IPS-15b (cell line): ENCODE data around the gene MYOF.
"Not testable (repeated sequence)": the region's sequence is repeated elsewhere in the genome, so short reads cannot be mapped to it uniquely, and the experiment has no call there.

Experiments
- H3K27me3 ChIP-seq: one replicate; pipeline ENCODE4 v1.6.1; 2013; ENCODE audit warnings: low read length; ENCODE audit not compliant: control insufficient read depth, insufficient read depth
- H3K36me3 ChIP-seq: one replicate; pipeline ENCODE4 v1.6.1; 2013; ENCODE audit warnings: low read length; ENCODE audit not compliant: control insufficient read depth, insufficient read depth
- H3K4me1 ChIP-seq: one replicate; pipeline ENCODE4 v1.6.1; 2013; ENCODE audit warnings: mild to moderate bottlenecking, low read length; ENCODE audit not compliant: control insufficient read depth, insufficient read depth
- H3K4me3 ChIP-seq: one replicate; pipeline ENCODE4 v1.5.1; 2013; ENCODE audit warnings: low read depth, low read length
- H3K9ac ChIP-seq: one replicate; pipeline ENCODE4 v1.6.1; 2013; ENCODE audit warnings: low read depth, mild to moderate bottlenecking, low read length
- H3K9me3 ChIP-seq: one replicate; pipeline ENCODE4 v1.6.1; 2013; ENCODE audit warnings: mild to moderate bottlenecking, low read length; ENCODE audit not compliant: control insufficient read depth, insufficient read depth

MYOF gene

DNA sequence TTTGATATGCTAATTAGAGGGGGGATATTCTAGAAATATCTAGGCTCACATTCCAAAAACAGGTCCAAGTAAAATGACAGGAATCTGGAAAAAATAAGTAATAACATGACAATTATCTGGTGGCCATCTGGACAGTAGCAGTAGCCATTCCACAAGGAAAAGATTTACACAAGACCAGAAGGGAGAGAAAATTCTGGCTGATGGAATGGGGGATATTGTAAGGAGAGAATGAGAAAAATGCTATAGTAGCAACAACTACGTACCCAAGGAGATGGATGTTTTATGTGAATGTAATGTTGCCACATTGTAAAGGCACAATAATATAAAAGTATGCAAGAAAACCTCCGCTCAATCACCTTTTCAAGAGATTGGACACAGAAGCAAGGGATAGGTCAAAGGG is 5.4 kb downstream of the MYOF start:
- peaks cover 3% of the 10 kb centered on the region for H3K27me3 ChIP-seq
- no peaks in the 10 kb centered on the region for H3K36me3 ChIP-seq
- no peaks in the 10 kb centered on the region for H3K9me3 ChIP-seq
- no peak overlapping the region for H3K9ac ChIP-seq
- peaks cover 8% of the 10 kb centered on the region for H3K4me1 ChIP-seq
- H3K4me3 ChIP-seq = no peak overlapping the region

DNA sequence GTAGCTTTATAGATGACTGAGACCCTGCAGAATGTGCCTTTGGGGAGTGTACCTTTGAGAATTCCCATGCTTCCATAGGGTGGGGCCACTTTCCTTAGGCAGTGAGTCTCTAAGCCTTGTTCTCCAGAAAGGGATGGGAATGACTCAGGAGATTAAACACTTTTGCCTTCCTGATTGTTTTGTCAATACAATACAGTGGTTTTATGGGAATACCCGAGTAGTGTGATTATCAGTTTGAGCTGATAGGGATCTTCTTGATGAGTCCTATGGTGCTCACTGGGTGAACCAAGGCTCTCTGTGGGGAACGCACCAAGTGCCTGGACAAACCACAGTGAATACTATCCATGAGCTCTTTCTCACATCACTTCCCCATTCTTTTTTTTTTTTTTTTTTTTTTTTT is 6.3 kb downstream of the MYOF start:
- no peak overlapping the region for H3K9ac ChIP-seq
- no peaks in the 10 kb centered on the region for H3K27me3 ChIP-seq
- peaks cover 9% of the 10 kb centered on the region for H3K4me1 ChIP-seq
- H3K36me3 ChIP-seq = no peaks in the 10 kb centered on the region
- no peak overlapping the region for H3K4me3 ChIP-seq
- no peaks in the 10 kb centered on the region for H3K9me3 ChIP-seq

DNA sequence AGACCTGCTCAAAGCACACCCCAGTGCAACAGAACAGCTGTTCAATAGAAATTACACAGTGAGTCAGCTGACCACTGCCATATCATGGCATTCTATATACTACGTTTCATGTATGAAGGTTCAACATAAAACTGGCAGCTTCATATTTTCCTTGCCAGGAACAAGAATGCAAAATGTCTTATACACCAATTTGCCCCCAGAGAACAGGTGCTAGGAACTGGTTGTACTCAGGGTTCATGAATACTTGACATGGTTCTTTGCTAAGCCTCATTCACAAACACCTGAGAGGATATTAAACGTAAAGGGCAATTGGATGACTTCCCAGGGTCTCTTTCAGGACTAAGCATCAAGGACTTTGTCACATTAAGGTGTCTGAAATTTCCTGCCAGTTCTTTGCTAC is 6.9 kb downstream of the MYOF start:
- peaks cover 9% of the 10 kb centered on the region for H3K4me1 ChIP-seq
- H3K4me3 ChIP-seq = no peak overlapping the region
- no peaks in the 10 kb centered on the region for H3K27me3 ChIP-seq
- H3K9me3 ChIP-seq = no peaks in the 10 kb centered on the region
- H3K36me3 ChIP-seq = no peaks in the 10 kb centered on the region
- H3K9ac ChIP-seq = no peak overlapping the region

DNA sequence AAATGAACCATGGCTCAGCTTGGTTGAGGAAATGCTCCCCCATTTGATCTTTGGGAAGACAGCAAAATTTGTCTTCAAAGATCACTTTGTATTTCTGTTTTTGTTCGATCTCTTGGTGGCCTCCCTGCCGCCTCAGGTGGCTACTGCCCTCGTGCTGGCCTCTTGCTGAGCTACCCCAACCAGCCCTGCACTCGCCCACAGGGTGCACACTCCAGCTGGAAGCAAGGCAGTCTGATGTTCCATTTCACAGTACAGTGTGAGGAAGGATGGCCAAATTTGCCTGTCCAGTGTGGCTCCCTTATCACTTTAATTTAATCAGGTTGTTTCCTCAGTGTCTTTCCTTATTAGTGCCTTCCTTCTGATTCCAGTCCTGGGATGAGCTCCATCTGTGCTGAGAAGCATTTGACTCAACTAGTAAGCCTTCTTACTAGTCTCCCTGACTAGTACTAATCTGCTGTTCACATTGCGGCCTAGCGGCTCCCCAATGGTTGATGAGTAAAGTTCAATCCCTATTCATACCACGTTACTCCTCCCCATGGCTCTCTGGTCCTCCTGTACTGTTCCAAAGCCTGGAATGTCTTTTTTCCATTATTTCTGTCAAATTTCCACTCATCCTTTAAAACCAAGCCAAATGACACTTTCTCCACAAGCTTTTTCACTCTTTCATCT is 8.2 kb downstream of the MYOF start:
- H3K9ac ChIP-seq = no peak overlapping the region
- H3K9me3 ChIP-seq = no peaks in the 10 kb centered on the region
- H3K4me1 ChIP-seq = peaks cover 9% of the 10 kb centered on the region
- no peak overlapping the region for H3K4me3 ChIP-seq
- H3K36me3 ChIP-seq = no peaks in the 10 kb centered on the region
- H3K27me3 ChIP-seq = no peaks in the 10 kb centered on the region

DNA sequence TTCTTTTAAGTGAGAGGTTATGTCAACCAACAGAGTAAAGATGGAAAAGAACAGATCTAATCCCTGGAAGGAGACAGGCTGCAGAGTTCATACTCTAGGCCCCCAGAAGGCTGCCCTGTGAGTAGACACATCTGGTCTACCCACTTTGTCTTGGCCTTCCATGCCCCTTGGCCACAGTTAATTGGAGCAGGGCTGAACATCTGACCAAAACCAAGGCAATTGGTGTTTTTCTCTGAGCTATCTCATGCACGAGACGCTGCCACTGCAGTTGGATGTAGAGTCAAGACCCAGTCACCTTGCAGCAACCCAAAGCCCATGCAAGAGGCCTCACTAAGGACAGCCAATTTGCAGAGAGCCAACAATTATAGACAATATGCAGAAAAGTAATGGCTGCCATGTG is 9.0 kb downstream of the MYOF start:
- Histone ChIP-seq H3K4me3 (no peak overlapping the region), H3K36me3 (no peaks in the 10 kb centered on the region), H3K27me3 (no peaks in the 10 kb centered on the region), H3K9ac (no peak overlapping the region), H3K4me1 (peaks cover 9% of the 10 kb centered on the region), H3K9me3 (no peaks in the 10 kb centered on the region)

DNA sequence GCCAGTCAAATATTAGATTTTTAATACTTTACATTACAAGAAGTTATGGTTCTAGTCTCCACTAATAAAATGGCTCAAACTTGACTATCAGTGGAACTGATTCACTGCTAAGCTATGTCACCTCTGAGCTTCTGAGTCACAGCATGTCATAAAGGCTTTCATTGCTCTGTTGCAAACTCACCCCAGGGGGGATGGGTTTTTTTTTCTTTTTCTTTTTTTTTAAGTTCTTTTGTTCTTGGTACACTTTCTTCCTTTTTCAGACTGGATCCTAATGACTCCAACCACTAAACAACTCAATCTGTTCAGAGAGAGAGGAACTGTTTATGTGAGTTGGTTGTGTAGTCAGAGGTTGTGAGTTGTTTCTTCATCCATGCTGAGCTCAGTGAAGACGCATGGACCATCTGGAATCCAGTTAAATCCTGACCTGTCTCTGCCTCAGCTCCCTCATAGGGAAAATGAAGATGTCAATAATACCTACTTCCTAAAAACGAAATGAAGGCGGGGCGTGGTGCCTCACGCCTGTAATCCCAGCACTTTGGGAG is 11.0 kb downstream of the MYOF start:
- Histone ChIP-seq H3K4me3 (no peak overlapping the region), H3K27me3 (no peaks in the 10 kb centered on the region), H3K36me3 (no peaks in the 10 kb centered on the region), H3K9me3 (no peaks in the 10 kb centered on the region), H3K9ac (no peak overlapping the region), H3K4me1 (peaks cover 9% of the 10 kb centered on the region)

DNA sequence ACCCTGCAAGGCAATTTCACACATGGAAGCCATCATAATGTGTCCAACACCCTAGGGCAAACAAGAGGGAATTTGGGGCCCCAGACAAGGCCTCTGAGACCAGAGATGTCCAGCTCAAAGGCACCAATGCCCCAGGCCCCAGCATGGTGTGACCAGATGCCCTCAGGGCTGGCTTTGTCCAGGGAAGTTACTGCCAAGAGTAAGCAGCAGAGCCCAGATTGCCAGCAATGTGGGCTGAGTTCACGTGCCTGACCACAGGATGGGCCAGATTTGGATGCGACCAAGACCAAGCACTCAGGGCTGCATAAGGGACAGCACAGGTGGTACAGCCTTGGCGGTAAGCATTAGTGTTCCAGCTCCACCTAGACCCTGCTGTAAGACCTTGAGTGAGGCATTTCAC is 12.7 kb downstream of the MYOF start:
- peaks cover 7% of the 10 kb centered on the region for H3K4me1 ChIP-seq
- no peaks in the 10 kb centered on the region for H3K27me3 ChIP-seq
- H3K9ac ChIP-seq = no peak overlapping the region

DNA sequence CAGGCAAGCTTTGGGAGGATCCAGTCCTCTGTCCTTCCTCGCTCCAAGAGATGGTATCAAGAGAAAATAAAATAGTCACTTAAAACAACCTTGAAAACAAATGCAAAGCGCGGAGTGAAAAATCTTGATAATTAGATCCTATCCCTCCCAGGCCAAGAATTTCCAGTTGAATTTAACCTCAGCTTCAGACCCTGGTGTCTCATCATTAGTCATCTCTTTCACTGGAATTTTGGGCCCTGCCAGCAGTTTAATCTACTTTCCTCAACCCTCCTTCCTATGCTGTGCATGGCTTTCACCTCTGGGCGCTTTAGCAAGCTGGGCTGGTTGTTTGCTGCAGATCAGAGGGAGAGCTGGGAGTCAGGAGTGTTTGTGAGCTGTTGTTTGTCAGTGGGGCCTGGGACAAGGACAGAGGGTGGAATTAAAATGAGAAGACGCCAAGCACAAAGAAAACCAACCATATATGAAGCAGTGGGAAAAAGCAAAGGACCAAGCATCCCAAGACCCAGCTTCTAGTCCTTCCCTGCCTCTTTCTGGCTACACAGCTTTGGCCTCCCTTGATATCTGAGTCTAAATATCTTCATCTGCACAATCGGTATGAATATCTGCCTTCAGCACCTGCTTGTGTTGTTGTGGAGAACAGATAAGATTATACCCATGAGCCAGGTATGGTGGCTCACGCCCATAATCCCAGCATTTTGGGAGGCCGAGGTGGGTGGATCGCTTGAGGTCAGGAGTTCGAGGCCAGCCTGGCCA is 13.5 kb downstream of the MYOF start:
- Histone ChIP-seq H3K36me3 (no peaks in the 10 kb centered on the region), H3K4me1 (peaks cover 5% of the 10 kb centered on the region), H3K27me3 (no peaks in the 10 kb centered on the region), H3K4me3 (no peak overlapping the region), H3K9me3 (no peaks in the 10 kb centered on the region), H3K9ac (no peak overlapping the region)

More for the DNA sequence above, 12.7 kb downstream of the MYOF start:
- Histone ChIP-seq H3K4me3 (no peak overlapping the region), H3K36me3 (no peaks in the 10 kb centered on the region), H3K9me3 (no peaks in the 10 kb centered on the region)

DNA sequence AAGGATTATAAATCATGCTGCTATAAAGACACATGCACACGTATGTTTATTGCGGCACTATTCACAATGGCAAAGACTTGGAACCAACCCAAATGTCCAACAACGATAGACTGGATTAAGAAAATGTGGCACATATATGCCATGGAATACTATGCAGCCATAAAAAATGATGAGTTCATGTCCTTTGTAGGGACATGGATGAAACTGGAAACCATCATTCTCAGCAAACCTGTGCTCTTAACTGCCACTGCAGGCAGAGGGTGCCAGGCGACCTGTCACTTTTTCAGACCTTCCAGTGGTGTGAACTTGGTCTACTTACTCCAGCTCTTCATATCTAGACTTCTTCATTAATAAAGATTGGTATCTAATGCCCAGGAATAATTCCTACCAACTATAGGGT is 14.5 kb downstream of the MYOF start:
- not testable (repeated sequence) for H3K9me3 ChIP-seq, H3K4me3 ChIP-seq, H3K9ac ChIP-seq, H3K27me3 ChIP-seq, H3K36me3 ChIP-seq, H3K4me1 ChIP-seq

DNA sequence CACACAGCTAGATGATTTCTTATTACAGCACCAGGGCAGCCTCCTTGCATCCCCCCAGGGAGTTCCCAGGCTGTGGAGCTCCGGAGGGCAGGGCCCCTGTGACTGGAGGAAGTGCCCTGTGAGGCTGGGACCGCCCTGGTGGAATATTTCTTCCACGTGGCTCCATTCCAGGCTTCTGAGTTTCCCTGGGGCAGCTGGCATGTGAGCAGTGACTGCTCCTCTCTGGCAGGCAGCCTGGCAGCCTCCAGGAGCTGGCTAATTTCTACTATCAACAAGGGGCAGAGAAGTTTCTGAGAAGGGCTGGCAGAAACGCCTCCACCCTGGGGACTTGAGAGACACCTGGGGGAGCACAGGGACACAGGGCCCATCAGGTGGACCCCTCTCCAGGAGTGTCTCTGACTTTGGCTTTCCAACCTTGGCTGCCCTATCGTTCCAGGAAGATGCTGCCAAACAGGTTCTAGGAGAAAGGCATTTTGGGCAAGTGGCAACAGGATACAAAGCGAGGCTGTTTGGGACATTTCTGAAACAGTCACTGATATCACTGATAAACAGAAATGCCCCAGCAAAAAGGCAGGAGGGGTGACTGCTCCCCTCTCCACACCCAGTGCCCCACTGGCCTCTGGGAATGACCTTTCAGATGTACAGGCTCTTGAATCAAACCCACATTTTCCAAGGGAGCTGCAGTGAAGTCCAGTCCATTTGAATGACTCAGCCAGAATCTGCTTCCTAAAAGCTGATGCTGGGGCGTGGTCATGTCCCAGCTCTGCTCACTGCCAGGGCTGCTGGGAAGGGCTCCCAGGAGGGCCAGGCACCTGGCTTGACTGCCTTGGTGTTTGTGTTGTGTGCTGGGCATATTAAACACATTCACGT is 16.1 kb downstream of the MYOF start:
- no peaks in the 10 kb centered on the region for H3K36me3 ChIP-seq
- no peak overlapping the region for H3K9ac ChIP-seq
- H3K4me3 ChIP-seq = no peak overlapping the region
- no peaks in the 10 kb centered on the region for H3K27me3 ChIP-seq
- peaks cover under 1% of the 10 kb centered on the region for H3K4me1 ChIP-seq
- no peaks in the 10 kb centered on the region for H3K9me3 ChIP-seq

DNA sequence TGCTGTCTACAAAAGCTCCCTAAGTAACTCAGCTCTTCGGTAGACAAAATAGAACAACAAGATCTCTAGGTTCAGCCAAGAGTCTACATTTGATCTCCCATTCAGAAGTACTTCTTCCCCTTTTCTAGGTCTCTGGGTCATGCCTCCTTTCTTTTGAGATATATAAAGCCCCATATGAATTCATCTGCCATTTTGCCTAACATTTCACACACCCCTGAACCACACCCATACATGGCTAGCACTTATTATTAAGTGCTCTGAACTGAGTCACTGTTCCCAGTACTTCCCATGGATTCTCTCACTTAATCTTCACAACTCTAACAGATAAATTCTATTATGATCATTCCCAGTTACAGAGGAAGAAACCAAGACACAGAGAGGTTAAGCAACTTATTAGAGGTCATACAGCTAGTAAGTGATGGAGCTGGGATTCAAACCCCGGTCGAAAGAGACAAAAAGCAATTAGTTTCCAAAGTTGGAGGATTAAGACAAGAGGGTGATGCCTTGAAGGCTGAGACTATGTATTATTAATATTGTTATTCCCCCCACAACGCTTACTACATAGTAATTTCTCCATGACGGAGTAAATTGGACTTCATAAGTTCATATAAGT is 17.3 kb downstream of the MYOF start:
- H3K4me3 ChIP-seq = no peak overlapping the region
- no peaks in the 10 kb centered on the region for H3K9me3 ChIP-seq
- no peaks in the 10 kb centered on the region for H3K27me3 ChIP-seq
- H3K4me1 ChIP-seq = no peaks in the 10 kb centered on the region
- H3K9ac ChIP-seq = no peak overlapping the region
- H3K36me3 ChIP-seq = no peaks in the 10 kb centered on the region
